ENCODE data around the gene DPYD.

The DPYD gene

DNA sequence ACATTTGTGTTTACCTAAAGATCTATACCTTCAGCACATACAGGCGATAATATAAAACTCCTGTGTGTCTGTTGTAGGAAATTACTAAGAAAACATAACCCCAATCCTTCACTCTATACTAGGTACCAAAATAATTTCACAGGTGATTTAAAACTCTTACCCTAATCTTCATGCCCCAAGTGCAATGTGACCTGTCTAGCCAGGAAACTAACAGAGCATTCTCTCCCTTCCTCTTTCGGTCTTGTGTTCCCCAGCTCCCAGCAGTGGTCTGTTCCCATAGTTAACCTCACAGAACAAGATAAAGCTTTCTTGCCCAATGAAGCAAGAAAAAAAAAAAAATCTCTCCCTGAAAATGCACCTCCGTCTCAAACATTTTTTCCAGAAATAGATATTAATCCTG is 493.5 kb downstream of the DPYD start:
- no peak for DNase-seq (ENCODE audit: low spot score)

- no peak for DNase-seq (ENCODE audit: low spot score)
Measured at GRCh38 chr1:97424209-97424608, 496.6 kb downstream of the DPYD start.

DNA sequence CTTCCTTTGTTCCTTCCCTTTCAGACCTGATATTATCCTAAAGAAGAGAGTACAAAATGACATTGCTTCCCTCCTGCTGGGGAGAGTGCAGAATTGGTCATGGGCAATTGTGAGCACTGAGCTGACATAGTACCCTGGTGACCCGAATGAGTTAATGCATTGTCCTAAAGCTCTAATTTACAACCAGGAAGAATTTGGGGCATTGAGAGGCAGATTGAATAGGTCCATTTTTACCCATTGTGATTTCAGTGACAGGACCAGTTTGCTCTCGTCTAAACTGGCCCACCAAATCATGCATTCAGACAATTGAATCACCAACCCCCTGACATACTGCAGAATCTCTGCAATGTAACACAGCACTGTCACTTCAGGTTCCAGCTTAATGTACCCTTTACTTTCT is 497.4 kb downstream of the DPYD start:
- no peak for DNase-seq (ENCODE audit: low spot score)

GRCh38 chr1:97417661-97418060 is 503.2 kb downstream of the DPYD start:
- DNase-seq (ENCODE audit: low spot score): no peak

DNA sequence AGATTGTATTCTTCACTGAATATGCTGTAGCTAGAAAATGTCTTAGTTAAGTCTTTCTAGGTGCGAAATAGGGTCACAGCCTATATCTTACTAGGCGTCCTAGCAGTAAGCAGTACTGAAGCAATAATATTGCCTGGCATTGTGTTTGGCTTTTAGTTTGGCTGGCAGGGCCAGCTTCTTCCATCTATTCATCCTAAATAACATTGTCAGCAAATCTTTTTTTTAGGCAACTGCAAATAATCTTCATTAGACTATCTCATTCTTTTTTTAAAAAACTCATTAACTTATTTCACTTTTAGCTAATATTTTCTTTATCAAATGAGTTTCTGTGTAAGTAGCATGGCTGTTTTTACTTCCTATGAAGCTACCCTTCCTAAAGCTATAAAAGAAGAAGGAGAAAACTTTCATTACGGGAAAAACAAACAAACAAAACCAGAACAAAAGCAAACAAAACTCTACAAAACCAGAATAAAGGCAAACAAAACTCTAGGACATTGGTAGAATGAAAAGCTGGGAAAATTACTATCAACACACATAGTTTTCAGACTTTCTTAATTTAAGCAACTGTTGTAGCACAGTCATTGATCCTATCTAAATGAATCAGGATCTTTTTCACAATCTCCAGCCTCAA is 506.0 kb downstream of the DPYD start:
- DNase-seq (ENCODE audit: low spot score): no peak

GRCh38 chr1:97412737-97413136 is 508.1 kb downstream of the DPYD start:
- peak; percentile 6 for DNase-seq (ENCODE audit: low spot score)

- peak; percentile 28 for DNase-seq (ENCODE audit: low spot score)
Measured at GRCh38 chr1:97412166-97412565, 508.7 kb downstream of the DPYD start.

DNA sequence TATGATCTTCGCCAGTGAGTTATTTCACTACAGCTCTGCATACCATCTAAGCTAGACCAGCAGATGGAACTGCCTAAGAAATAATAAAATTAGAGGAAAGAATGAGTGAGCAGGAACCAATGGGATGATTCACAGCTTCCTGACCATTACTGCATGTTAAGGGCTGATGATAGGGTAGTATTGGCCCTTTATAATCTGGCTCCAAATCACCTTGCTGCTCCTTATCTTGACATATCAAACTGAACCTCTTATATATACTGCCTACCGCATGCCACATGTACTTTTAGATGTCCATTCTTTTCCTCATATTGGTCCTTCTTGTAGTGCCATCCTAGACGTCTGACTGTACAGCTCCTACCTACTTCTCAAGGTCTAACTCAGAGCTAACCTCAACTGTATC is 524.4 kb downstream of the DPYD start:
- DNase-seq (ENCODE audit: low spot score): no peak

DNA sequence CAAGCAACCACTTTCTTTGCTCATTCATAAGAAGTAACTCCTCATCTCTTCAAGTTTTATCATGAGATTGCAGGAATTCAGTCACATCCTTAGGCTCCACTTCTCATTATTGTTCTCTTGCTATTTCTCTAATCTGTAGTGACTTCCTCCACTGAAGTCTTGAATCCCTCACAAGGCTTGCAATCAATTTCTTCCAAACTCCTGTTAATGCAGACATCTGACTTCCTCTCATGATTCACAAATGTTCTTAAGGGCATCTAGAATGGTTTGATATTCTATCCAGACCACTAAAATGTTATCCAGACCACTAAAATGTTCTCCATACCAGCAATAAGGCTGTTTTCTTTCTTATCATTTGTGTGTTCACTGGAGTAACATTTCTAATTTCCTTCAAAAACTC is 528.1 kb downstream of the DPYD start:
- DNase-seq (ENCODE audit: low spot score): no peak

DNA sequence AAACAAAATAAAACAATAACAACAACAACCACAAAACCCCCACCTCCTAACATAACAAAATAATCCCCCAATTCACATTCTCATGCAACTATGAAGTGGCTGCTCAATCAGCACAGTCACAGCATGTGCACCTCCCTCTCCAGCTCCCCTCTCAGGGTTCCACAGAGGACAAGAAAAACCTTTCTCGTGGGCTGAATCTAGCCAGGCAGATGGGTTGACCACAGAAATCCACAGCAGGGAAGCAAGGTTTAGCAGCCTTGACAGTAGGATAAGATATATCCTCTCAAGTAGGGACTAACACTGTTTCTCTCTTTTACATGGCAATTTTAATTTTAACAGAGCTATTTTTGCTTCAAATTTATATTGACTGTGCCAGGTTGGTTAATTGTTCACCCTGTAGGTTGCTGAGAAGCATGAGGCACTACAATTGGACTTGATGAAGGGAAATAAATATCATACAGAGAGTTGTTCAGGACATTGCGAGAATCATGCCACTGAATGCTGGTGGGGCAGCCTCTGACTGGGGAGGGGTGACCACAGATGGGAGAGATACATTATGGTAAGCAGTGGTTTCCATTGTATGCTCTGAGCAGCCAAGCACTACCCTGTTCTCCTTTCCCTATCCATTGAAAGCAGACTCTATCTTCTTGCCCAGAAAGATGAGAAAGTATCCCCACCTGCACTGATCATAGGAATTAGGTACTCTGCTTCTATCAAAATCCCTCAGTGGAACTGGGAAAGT is 535.1 kb downstream of the DPYD start:
- DNase-seq (ENCODE audit: low spot score): no peak

DNA sequence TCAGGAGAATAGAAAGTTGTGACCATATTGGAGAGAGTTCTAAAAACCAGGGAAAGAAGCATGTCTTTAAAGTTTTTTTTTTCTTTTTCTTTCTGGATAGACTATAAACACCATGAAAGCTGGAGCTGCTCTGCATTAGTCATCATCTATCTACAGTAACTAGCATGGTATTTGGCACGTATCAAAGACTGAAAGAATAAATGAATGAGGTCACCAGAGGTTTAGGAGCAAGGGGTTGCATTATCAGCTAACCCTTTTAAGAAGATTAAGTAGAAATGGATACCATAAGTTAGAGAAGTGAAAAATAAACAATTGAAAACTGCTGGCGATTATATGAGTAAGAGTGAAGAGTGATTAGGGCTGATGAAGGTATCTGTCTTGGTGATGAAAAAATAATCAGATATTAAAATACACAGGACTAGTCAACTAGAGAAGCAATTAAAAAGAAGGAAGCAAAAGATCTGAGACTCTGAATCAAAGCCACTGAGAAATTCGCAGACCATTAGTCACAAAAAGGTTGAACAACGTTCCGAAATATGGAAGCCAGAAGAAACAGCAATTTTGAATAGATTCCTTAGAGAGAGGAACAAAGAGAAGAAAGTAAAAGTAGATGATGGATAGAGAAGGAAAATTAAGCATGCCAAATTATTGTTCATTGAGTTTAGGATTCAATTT is 536.4 kb downstream of the DPYD start:
- DNase-seq (ENCODE audit: low spot score): no peak

DNA sequence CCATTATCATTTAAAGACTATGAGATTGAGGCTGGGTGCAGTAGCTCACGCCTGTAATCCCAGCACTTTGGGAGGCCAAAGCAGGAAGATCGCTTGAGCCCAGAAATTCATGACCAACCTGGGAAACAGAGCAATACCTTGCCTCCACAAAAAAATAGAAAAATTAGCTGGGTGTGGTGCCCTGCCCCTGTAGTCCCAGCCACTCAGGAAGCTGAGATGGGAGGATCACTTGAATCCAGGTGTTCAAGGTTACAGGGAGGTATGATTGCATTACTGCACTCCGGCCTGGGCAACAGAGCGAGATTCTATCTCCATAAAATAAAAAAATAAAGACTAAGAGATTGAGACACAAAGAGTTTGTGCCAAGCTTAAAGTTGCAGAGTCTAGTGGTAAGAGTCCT is 537.0 kb downstream of the DPYD start:
- no peak for DNase-seq (ENCODE audit: low spot score)

DNA sequence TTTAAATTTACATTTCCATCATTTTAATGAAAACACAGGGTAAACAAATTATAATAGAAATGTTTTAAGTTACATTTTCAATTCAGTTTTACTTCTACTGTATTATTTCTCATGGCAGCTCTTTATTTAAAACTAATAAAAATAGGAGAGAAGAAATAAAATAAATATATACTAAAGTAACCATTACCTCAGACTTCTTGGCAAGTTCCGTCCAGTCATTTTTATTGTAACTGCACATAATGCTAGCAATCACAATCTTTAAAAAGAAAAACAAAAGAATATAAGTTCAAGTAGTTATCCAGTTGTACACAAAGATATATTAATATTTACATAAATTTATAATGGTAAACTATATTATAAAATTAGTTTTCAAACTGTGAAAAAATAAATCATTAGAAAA is 538.6 kb downstream of the DPYD start:
- DNase-seq (ENCODE audit: low spot score): no peak

DNA sequence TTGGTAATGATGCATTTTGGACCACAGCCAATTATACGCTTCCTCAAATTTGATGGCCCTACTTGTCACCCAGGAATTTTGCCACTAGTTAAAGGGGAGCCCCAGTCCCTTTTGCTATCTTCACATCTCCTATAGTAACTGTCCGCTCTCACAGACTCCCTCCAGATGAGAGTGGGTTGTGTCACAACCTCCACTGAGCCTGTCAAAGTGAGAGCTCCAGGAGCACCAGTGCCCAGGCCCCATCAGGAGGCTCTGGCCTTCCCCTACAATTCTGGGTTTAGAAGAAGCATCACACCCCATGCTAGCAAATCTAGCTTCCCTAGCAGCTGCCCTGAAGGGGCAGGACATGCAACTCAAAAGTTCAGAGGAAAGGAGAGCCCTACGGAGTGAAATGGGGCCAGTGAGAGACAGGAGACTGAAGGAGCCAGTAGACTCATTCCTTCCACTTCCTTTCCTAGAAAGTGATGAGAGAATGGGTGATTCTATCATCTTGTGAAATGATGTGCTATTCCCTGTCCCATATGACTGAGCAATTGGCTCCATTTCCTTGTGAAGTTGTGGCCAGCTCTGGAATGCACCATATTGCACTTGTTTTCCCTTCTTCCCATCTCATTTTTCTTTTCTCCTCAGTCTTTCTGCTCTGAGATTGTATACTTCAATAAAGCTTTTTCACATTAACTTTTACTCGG is 541.3 kb downstream of the DPYD start:
- no peak for DNase-seq (ENCODE audit: low spot score)

- DNase-seq (ENCODE audit: low spot score): no peak
Measured at GRCh38 chr1:97378596-97378995, 542.2 kb downstream of the DPYD start.

- DNase-seq (ENCODE audit: low spot score): no peak
Measured at GRCh38 chr1:97377432-97378034, 543.3 kb downstream of the DPYD start.

- DNase-seq (ENCODE audit: low spot score): no peak
Measured at GRCh38 chr1:97373000-97373399, 547.8 kb downstream of the DPYD start.

GRCh38 chr1:97372531-97372930 is 548.3 kb downstream of the DPYD start:
- no peak for DNase-seq (ENCODE audit: low spot score)

- no peak for DNase-seq (ENCODE audit: low spot score)
Measured at GRCh38 chr1:97368296-97368695, 552.5 kb downstream of the DPYD start.

DNA sequence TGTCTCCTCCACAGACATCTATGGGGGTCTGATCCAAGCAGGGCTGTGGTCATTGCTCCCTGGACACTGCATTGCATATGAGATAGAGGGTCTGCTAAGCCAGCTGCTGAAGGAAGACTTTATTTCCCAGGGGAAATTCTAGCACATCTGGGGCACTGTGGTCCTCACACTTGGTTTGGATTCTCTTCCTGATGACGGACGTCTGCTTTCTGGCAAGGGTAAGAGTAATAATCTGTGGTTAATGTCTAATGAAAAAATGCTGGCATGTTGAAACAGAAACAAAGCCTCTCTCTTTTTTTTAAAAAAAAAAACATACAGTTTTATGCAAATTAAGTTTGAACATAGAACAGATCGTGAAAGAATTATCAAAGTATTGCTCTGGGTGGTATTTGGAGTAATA is 553.9 kb downstream of the DPYD start:
- DNase-seq (ENCODE audit: low spot score): no peak

GRCh38 chr1:97365026-97365425 is 555.8 kb downstream of the DPYD start:
- DNase-seq (ENCODE audit: low spot score): no peak

GRCh38 chr1:97364086-97364485 is 556.7 kb downstream of the DPYD start:
- no peak for DNase-seq (ENCODE audit: low spot score)

All from COLO829 (cell line).